Measurements from ENCODE around the gene RMC1. TPM values are rescaled to one million over a fixed set of nuclear protein-coding genes. Genes with fewer than 3 reads are reported as not detected.

The RMC1 gene
- total RNA-seq, 4 donors from 2014 or later = 24.9 to 41.0 (median 31.0) TPM

DNA sequence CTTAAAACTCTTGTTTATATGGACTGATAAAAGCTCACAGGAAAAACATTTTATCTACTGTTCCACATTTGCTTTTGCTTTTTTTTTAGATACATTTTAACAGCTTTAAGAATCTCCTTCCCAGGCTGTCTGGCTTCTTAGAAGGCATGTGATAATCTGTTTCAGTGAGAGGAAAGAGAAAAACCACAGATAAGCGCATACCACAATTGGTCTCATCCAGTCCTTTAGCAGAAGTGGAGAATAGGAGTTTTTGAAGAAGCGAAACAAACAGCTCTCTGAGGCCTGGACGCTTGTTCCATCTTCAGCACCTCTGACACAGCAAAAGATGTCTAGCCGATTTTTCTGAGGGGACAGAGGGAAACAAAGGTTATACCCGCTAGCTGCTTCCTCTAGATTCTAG is 37.6 kb downstream of the RMC1 start:
- Histone ChIP-seq H3K4me3 (no peak overlapping the region), H3K27ac (replicated peaks in 1 of 4) (no peak overlapping the region), H3K36me3 (peaks cover 91 to 100% (median 97%) of the 10 kb centered on the region in 4 donors), H3K4me1 (no peaks in the 10 kb centered on the region), H3K9me3 (no peaks in the 10 kb centered on the region), H3K27me3 (no peaks in the 10 kb centered on the region)
- WGBS = 70% methylated on average over 5 of the region's 5 CpGs
- DNase-seq (ENCODE audit: extremely low spot score) = no peak
- intact Hi-C loops (cut with DNase I) = no loop called here
- TF ChIP-seq POLR2AphosphoS5 (IDR thresholded peaks at IDR 0.05) (no peak), EP300 (IDR thresholded peaks at IDR 0.05) (no peak), POLR2A (IDR thresholded peaks at IDR 0.05; ENCODE audit: low read depth) (no peak)
- TF ChIP-seq, protein P1, sequence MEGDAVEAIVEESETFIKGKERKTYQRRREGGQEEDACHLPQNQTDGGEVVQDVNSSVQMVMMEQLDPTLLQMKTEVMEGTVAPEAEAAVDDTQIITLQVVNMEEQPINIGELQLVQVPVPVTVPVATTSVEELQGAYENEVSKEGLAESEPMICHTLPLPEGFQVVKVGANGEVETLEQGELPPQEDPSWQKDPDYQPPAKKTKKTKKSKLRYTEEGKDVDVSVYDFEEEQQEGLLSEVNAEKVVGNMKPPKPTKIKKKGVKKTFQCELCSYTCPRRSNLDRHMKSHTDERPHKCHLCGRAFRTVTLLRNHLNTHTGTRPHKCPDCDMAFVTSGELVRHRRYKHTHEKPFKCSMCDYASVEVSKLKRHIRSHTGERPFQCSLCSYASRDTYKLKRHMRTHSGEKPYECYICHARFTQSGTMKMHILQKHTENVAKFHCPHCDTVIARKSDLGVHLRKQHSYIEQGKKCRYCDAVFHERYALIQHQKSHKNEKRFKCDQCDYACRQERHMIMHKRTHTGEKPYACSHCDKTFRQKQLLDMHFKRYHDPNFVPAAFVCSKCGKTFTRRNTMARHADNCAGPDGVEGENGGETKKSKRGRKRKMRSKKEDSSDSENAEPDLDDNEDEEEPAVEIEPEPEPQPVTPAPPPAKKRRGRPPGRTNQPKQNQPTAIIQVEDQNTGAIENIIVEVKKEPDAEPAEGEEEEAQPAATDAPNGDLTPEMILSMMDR (IDR thresholded peaks at IDR 0.05) = no peak

DNA sequence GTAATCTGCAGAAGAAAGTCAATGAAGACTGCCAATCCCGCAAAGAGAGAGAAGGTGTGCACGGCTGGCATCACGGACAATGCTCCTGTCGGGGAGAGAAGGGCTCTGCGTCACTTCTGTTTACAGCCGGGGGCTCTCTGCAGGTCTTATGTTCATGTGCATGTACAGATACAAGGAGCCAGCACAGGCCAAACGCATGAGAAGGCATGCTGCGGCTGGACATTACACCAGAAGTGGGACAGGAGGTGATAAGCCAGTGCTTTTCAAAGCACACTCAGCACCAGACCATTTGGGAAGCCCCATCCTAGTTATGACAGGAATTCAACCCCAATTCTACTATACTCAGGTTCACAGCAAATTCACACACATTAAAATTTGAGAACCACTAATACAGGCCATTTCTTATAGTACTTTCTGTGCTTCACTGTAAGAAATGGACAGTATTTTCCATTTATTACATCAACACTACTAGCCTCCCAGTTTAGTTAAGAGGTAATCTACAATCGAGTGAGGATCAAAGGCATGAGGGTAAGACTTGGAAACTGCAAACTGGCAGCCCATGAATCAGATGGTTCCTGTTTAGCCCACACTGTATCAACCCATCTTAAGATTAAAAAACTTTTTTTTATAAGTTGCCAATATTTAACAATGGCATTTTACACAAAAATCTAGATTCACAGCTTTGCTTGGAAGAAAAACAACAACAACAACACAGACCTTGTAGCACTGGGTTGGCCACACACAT is 38.2 kb downstream of the RMC1 start:
- Histone ChIP-seq H3K4me1 (no peaks in the 10 kb centered on the region), H3K4me3 (no peak overlapping the region), H3K27me3 (no peaks in the 10 kb centered on the region), H3K9me3 (no peaks in the 10 kb centered on the region), H3K27ac (replicated peaks in 1 of 4) (no peak overlapping the region), H3K36me3 (peaks cover 84 to 100% (median 93%) of the 10 kb centered on the region in 4 donors)
- intact Hi-C loops (cut with DNase I) = no loop called here
- DNase-seq (ENCODE audit: extremely low spot score) = no peak
- 89% methylated on average over 9 of the region's 9 CpGs for WGBS
- TF ChIP-seq, protein P1 (IDR thresholded peaks at IDR 0.05) = no peak
- no peak for TF ChIP-seq POLR2A (IDR thresholded peaks at IDR 0.05; ENCODE audit: low read depth)
- no peak for TF ChIP-seq EP300 (IDR thresholded peaks at IDR 0.05)
- TF ChIP-seq POLR2AphosphoS5 (IDR thresholded peaks at IDR 0.05) = no peak

DNA sequence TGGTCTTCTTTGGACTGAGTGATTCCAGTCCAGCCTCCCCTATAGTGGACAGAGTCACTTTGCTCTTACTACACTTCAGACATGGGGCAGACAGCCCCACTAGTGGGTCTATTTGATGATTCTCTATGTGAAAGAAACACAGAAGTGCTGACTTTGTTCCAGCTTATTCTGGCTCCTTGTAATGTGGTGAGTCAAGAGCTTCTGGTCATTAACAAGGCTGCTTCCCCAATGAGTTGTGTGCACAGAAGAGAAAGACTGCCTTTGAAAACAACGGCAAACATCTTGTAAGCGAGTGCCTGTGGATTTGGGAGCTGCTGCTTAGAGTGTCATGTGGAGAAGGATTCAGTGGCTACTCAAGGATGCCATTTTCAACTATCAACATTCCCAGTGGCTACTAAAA is 39.1 kb downstream of the RMC1 start:
- TF ChIP-seq, protein P1 (IDR thresholded peaks at IDR 0.05) = no peak
- no peak for TF ChIP-seq EP300 (IDR thresholded peaks at IDR 0.05)
- TF ChIP-seq POLR2A (IDR thresholded peaks at IDR 0.05; ENCODE audit: low read depth) = no peak
- TF ChIP-seq POLR2AphosphoS5 (IDR thresholded peaks at IDR 0.05) = no peak
- H3K4me3 ChIP-seq = no peak overlapping the region
- H3K9me3 ChIP-seq = no peaks in the 10 kb centered on the region
- no peak for DNase-seq (ENCODE audit: extremely low spot score)
- H3K36me3 ChIP-seq = peaks cover 78 to 100% (median 93%) of the 10 kb centered on the region in 4 donors
- intact Hi-C loops (cut with DNase I) = no loop called here
- WGBS = 79% methylated on average over 2 of the region's 2 CpGs
- H3K4me1 ChIP-seq = no peaks in the 10 kb centered on the region
- H3K27ac ChIP-seq (replicated peaks in 1 of 4) = no peak overlapping the region
- no peaks in the 10 kb centered on the region for H3K27me3 ChIP-seq

DNA sequence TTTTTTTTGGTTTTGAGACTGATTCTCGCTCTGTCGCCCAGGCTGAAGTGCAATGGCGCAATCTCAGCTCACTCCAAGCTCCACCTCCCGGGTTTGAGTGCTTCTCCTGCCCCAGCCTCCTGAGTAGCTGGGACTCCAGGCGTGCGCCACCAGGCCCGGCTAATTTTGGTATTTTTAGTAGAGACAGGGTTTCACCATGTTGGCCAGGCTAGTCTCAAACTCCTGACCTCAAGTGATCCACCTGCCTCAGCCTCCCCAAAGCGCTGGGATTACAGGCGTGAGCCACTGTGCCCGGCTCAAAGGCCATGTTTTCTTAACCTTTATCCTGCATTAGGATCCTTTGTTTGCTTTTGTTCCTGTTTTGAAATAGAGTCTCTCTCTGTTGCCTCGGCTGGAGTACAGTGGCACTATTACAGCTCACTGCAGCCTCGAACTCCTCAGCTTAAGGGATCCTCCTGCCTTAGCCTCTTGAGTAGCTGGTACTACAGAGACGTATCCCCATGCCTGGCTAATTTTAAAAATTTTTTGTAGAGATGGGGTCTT is 42.0 kb downstream of the RMC1 start:
- DNase-seq (ENCODE audit: extremely low spot score) = no peak
- TF ChIP-seq, protein P1 (IDR thresholded peaks at IDR 0.05) = no peak
- TF ChIP-seq EP300 (IDR thresholded peaks at IDR 0.05) (no peak), POLR2A (IDR thresholded peaks at IDR 0.05; ENCODE audit: low read depth) (no peak), POLR2AphosphoS5 (IDR thresholded peaks at IDR 0.05) (no peak)
- 93% methylated on average over 13 of the region's 13 CpGs for WGBS
- no peaks in the 10 kb centered on the region for H3K27me3 ChIP-seq
- H3K27ac ChIP-seq (replicated peaks in 1 of 4) = no peak overlapping the region
- H3K4me1 ChIP-seq = no peaks in the 10 kb centered on the region
- H3K9me3 ChIP-seq = no peaks in the 10 kb centered on the region
- intact Hi-C loops (cut with DNase I) = no loop called here
- no peak overlapping the region for H3K4me3 ChIP-seq
- peaks cover 52 to 97% (median 89%) of the 10 kb centered on the region in 4 donors for H3K36me3 ChIP-seq
